ENCODE data around the gene ADAM17.
"Not testable (repeated sequence)": the region's sequence is repeated elsewhere in the genome, so short reads cannot be mapped to it uniquely, and the experiment has no call there.

Gene ADAM17

GRCh38 chr2:9519250-9519649 lies 36.4 kb downstream of the ADAM17 start:
- no peak for DNase-seq (ENCODE audit: low spot score)

DNA sequence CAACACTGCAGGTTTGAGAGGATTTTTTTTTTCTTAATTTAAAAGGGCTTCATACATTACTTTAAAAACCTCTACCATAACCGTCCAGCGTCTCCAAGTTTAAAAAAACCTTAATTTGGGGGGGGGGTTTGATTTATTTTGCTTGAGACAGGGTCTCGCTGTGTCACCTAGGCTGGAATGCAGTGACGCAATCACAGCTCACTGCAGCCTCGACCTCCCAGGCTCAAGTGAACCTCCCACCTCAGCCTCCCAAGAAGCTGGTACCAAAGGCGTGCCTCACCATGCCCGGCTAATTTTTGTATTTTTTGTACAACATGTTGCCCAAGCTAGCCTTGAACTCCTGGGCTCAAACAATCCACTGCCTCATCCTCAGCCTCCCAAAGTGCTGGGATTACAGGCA lies 36.9 kb downstream of the ADAM17 start:
- DNase-seq (ENCODE audit: low spot score), result no peak

DNA sequence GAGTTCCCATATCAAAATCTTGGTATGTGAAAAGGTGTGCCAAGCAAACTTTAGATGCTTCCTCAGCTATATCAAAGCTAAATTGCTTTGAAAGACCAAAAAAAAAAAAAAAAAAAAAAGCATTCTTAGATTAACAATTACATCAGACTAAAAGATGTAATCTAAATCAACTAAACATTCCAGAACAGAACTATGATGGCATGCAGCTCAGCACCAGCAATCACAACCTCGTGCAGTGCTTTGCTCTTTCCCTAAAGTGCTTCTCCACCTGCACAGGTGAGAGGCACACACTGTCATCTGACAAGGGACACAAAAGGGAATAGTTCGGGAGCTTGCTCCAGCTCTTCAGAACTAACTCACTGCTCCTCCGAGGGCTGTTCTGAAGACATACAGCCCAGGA lies 37.5 kb downstream of the ADAM17 start:
- DNase-seq (ENCODE audit: low spot score), result no peak

DNA sequence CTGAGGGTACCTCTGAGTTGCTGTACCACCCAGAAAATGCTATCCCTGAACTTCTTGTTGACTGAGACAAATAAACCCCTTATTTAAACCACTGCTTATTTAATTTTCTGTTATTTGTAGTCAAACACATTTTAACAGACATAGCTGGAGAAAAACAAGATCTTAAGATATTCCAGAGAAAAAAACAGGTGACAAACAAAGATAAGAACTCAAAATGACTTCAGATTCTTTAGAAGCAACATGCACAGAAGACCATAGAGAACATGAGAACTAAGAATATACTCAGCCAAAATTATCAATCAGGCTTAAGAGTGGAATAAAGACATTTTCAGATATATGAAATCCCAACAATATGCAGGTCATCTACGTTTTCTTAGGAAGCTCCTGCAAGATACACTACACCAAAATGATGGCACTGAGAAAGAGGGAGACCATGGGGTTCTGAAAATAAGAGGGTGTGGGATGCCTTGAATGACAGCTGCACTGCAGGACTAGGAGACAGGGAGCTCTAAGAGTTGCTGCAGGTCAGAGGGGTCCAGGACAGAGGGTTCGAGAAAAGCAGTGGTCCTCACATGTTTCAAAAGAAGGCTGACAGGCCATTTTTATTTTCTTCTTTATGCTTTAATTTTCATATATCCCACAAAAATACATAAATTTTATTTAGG lies 38.4 kb downstream of the ADAM17 start:
- no peak for DNase-seq (ENCODE audit: low spot score)

DNA sequence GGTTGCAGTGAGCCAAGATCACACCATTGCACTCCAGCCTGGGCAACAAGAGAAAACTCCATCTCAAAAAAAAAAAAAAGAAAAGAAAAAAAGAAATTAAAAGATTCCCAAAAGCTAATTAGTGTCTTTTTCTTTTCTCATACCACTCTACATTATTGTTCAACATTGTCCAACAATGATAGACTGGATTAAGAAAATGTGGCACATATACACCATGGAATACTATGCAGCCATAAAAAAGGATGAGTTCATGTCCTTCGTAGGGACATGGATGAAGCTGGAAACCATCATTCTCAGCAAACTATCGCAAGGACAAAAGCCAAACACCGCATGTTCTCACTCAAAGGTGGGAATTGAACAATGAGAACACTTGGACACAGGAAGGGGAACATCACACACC lies 41.7 kb downstream of the ADAM17 start:
- not testable (repeated sequence) for DNase-seq (ENCODE audit: low spot score)

GRCh38 chr2:9508931-9509330 lies 46.7 kb downstream of the ADAM17 start:
- DNase-seq (ENCODE audit: low spot score), result no peak

GRCh38 chr2:9498210-9498609 lies 57.4 kb downstream of the ADAM17 start:
- DNase-seq (ENCODE audit: low spot score), result peak; percentile 28

- no peak for DNase-seq (ENCODE audit: low spot score)
These were observed 58.6 kb downstream of the ADAM17 start for GRCh38 chr2:9497017-9497416.

GRCh38 chr2:9494081-9494480 lies 61.5 kb downstream of the ADAM17 start:
- no peak for DNase-seq (ENCODE audit: low spot score)

- DNase-seq (ENCODE audit: low spot score), result no peak
These were observed 62.2 kb downstream of the ADAM17 start for GRCh38 chr2:9493478-9493877.

DNA sequence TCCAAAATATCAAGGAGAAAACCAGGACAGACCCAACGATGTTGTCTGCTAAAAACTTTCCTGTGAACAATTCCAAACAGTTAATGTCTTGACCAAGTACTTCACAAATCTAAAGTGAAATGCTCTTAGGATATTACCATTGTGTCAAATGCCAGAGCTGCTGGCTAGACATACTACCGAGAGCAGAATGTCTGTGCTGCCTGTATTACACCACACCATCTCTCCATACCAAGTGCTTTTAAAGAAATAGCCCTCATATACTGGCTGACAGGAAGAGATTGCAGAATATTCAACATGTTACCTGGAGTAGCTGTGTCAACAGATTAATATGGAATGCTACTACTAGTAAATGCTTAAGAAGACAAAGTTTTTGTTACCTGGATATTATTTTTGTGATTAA lies 62.7 kb downstream of the ADAM17 start:
- no peak for DNase-seq (ENCODE audit: low spot score)

DNA sequence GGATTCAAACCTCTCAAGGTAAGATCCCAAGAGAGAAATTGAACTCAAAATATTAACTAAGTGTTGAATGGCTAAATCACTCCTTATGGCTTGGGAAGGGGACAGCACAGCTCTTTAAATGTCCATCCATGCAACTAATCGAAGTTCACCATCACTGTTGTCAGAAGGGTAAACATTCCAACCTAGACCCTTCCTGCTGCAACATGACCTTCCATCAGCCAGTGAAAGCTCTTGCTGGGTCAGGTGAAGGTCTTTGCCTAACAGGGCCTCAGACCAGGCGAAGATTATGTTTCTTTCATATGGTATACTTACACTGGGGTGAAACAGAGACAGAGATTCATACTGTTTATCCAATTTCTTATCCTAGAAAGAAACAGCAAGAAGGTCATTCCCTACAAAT lies 64.8 kb downstream of the ADAM17 start:
- no peak for DNase-seq (ENCODE audit: low spot score)

DNA sequence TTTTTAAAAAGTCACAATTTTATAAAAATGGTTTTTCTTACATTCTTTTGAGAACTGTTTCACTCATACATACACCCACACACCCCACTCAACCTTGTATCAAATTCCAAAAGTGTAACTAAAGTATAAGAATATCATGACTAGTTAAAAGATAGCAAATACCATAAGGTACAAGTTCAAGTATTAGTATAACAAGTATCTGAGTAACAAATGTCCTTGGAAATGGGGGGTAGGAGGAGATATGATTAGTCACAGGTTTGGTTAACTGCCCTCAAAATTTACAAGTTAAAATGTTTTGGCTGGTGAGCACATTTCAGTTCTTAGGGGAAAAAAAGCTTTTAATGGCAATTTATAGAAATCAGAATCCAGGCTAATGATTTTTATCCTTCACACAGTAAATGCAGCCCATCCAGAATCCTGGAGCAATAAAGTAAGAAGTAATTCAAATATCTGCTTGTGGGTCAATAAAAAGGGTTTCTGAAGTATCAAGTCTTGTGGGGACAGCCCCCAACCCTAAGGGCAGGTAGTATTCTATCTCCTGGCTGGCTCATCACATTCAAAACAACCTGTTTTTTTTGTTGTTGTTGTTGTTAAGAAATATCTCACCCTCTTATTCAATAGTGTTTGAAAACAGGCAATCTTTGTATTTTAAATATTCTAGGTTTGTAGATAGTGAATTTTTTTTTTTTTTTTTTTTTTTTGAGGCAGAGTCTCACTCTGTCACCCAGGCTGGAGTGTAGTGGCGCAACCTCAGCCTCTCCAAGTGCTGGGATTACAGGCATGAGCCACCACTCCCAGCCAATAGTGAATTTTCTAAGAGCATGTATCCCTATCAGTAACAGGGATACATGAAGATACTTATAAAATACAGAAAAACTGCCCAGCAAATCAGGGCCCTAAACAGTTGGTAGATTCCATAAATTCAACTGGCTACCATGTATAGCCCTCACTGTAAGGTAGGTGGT lies 66.8 kb downstream of the ADAM17 start:
- DNase-seq (ENCODE audit: low spot score), result peak; percentile 37

DNA sequence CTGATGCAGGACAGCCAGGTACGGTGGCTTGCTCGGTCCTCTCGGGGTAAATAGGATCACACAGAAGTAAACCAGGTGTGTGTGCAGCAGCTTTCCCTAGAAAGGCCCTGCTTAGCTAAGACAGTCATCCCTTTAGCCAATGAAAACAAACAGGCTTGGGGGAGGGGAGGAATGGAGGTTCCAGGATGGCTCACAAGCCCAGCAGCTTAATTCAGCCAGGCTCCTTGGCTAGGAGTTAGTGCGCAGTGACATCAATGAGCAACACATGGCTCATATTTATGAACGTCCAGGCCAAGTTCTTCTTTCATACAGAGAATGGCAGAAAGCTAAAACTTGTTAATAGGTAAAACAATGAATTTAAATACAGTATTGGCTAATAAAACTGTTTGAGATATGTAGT lies 71.1 kb downstream of the ADAM17 start:
- no peak for DNase-seq (ENCODE audit: low spot score)

DNA sequence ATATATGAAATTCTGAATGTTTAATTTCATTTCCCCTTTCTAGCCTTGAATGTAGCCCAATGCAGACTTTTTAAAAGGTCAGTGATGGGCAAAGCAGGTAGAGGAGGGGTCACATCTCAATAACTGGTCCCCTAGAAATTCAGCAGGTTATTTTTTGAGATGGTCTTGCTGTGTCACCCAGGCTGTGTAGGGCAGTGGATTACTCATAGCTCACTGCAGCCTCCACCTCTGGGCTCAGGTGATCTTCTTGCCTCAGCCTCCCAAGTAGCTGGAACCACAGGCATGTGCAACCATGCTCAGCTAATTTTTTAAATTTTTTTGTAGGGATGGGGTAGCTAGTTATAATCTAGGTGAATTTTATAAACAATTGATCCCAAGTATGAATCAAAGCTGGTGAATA lies 72.5 kb downstream of the ADAM17 start:
- no peak for DNase-seq (ENCODE audit: low spot score)

DNA sequence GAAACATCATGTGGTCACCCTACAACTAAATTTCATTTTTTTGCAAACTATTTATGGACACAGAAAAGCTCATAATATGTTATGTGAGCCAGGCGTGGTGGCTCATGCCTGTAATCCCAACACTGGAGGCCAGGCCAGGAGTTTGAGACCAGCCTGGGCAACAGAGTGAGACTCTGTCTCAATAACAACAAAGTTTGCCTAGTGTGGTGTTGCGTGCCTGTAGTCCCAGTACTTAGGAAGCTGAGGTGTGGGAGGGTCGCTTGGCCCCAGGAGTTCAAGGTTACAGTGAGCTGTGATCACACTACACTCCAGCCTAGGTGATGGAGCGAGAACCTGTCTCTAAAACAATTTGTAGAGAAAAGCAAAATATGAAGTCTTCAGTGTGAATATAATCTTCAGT lies 75.5 kb downstream of the ADAM17 start:
- no peak for DNase-seq (ENCODE audit: low spot score)

- no peak for DNase-seq (ENCODE audit: low spot score)
These were observed 77.1 kb downstream of the ADAM17 start for GRCh38 chr2:9478526-9478925.

DNA sequence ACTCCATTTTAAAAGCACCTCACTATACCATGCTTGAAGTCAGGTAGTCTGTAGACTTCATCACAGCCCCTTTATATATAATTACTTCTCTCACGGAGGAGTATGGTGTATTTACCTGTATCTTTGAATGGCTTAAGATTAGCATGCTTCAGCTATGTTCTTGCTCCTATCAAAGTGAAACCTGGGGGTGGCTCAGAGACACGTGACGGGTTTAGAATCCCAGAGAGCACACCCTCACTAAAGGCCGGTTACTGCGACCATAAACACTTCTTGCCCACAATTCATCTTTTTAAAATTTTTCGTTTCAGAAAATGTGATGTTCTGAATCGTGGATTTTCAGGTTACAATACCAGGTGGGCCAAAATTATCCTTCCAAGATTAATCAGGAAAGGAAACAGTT lies 77.7 kb downstream of the ADAM17 start:
- no peak for DNase-seq (ENCODE audit: low spot score)

DNA sequence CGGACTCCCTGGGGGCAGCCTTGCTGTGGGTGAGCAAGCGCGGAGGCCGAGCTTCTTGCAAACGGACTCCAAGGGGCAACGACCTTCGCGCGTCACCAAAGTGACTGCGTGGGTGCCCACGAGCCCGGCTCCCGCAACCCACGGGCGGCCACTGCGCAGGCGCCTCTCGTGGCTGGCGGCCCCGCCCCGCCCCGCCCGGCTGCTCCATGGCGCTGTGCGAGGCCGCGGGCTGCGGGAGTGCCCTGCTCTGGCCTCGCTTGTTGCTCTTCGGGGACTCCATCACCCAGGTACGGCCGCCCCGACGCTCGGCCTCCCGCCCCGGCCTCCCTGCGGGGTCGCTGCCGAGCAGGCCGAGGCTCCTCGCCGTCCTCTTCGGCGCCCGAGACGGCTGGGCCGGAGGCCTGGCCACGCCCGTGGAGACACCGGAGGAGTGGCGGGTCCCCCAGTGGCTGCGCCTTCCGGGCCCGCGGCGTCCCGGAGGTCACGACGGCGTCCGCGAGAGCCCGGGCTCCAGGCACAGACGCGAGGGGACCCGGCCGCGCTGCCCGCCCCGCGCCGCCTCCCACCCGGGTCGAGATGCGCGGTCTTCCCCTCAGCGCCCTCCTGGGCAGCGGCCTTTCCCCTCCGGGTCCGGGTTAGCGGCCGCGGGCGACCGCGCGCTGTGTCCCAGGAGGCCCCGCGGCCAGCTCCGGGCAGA lies 81.1 kb downstream of the ADAM17 start, which contains the start of gene IAH1:
Gene IAH1 (plus strand): TSS at position 191 of the 697 bp plus-strand sequence. CDS start 16 bp downstream, at position 207.
- peak; percentile 91 for DNase-seq (ENCODE audit: low spot score)

GRCh38 chr2:9473985-9474360 lies 81.7 kb downstream of the ADAM17 start:
- peak; percentile 35 for DNase-seq (ENCODE audit: low spot score)

DNA sequence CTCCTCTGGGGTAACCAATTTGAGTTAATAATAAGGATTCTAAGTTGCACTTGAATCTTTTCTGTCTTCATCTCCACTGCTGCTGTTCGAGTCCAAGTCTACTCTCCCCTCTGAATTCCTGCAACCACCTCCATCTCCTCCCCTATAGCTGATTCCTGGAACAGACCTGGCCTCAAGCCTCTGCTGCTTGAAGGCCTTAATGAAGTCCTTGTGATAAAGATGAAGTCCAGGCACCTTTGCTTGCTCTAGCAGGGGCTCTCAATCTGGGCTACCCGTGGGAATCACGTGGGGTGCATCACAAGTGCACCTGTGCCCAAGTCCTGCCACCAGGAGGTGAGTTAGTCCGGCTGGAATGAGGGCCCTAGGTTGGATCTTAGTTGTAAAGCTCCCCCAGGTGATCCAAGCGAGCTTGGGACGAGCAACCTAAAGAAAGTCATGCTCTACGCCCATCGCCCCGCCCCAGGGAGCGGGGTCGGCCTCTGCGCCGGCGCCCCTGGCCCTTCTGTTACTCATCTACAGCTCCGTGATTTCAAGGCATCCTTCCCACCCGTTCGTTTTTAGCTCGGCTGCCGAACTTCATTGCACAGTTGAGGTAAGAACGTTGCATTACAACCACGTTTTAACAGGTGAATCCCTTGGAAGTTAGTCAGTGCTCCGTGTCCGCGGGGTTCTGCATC lies 82.2 kb downstream of the ADAM17 start:
- no peak for DNase-seq (ENCODE audit: low spot score)

DNA sequence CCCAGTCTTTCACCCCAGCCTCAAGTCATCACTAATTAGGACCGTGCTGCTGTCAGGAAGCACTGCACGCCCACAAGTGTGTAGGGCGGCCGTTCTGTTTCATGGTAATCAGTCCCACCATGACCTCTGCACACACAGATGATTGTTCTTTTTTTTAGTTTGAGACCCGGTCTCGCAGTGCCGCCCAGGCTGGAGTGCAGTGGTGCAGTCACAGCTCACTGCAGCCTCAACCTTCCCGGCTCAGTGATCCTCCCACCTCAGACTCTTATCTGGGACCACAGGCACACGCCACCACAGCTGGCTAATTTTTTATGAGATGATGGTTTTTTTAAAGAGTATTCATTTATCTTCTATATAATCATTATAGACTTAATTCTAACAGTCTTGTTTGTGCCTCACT lies 83.1 kb downstream of the ADAM17 start:
- no peak for DNase-seq (ENCODE audit: low spot score)

Measured in AG08395 (cell line).